Neutrophil (primary cell): Measurements from ENCODE around the gene ASIC4.

Experiments used
- H3K27ac ChIP-seq: fragments of 200-600 bp; sonication (generic); 2 replicates; pipeline ENCODE4 v1.5.1; 2016; ENCODE audit warnings: mild to moderate bottlenecking, moderate library complexity
- H3K27me3 ChIP-seq: fragments of 200-600 bp; sonication (generic); 2 replicates; pipeline ENCODE4 v1.6.0; 2016; ENCODE audit warnings: mild to moderate bottlenecking
- H3K36me3 ChIP-seq: fragments of 200-600 bp; sonication (generic); 2 replicates; pipeline ENCODE4 v1.5.1; 2017
- H3K4me1 ChIP-seq, 2 experiments: fragments of 200-600 bp in 1 of 2; sonication (generic) in 1 of 2; 1 replicate in 1 of 2; 2 replicates in 1 of 2; pipeline versions ENCODE4 v1.5.1 to v1.6.1; 2013 to 2016; ENCODE audit warnings: low read depth in 1 of 2, low read length in 1 of 2, mild to moderate bottlenecking in 1 of 2, moderate library complexity in 1 of 2; ENCODE audit not compliant: control insufficient read depth in 1 of 2, insufficient read depth in 1 of 2
- H3K4me3 ChIP-seq, 2 experiments: fragments of 200-600 bp in 1 of 2; sonication (generic) in 1 of 2; 1 replicate in 1 of 2; 2 replicates in 1 of 2; pipeline ENCODE4 v1.5.1; 2013 to 2016; ENCODE audit warnings: low read depth in 1 of 2, low read length in 1 of 2, mild to moderate bottlenecking in 1 of 2, moderate library complexity in 1 of 2
- H3K9me3 ChIP-seq: fragments of 200-600 bp; sonication (generic); 2 replicates; pipeline ENCODE4 v1.5.1; 2016
- CTCF ChIP-seq: fragments of 200-600 bp; sonication (generic); IDR thresholded peaks from 2 replicates; pipeline ENCODE4 v1.5.1; 2016; ENCODE audit warnings: antibody characterized with exemption

Gene ASIC4

GRCh38 chr2:219473511-219473910 is 40.8 kb upstream of the ASIC4 start:
- H3K36me3 ChIP-seq: no peaks in the 10 kb centered on the region
- TF ChIP-seq CTCF: no peak
- no peaks in the 10 kb centered on the region for H3K4me1 ChIP-seq
- H3K4me3 ChIP-seq: no peak overlapping the region
- H3K27me3 ChIP-seq: peaks cover 39% of the 10 kb centered on the region
- H3K9me3 ChIP-seq: no peaks in the 10 kb centered on the region
- no peak overlapping the region for H3K27ac ChIP-seq

GRCh38 chr2:219474285-219475060 is 39.8 kb upstream of the ASIC4 start:
- no peaks in the 10 kb centered on the region for H3K36me3 ChIP-seq
- H3K4me1 ChIP-seq: no peaks in the 10 kb centered on the region
- H3K4me3 ChIP-seq: no peak overlapping the region

GRCh38 chr2:219475278-219475677 is 39.0 kb upstream of the ASIC4 start:
- no peaks in the 10 kb centered on the region for H3K36me3 ChIP-seq
- no peak overlapping the region for H3K27ac ChIP-seq
- H3K27me3 ChIP-seq: peaks cover 51% of the 10 kb centered on the region
- H3K4me3 ChIP-seq: no peak overlapping the region
- TF ChIP-seq CTCF: no peak
- H3K4me1 ChIP-seq: no peaks in the 10 kb centered on the region
- H3K9me3 ChIP-seq: no peaks in the 10 kb centered on the region

More at GRCh38 chr2:219474285-219475060, 39.8 kb upstream of the ASIC4 start:
- H3K9me3 ChIP-seq: no peaks in the 10 kb centered on the region
- peaks cover 45% of the 10 kb centered on the region for H3K27me3 ChIP-seq
- no peak for TF ChIP-seq CTCF
- no peak overlapping the region for H3K27ac ChIP-seq

DNA sequence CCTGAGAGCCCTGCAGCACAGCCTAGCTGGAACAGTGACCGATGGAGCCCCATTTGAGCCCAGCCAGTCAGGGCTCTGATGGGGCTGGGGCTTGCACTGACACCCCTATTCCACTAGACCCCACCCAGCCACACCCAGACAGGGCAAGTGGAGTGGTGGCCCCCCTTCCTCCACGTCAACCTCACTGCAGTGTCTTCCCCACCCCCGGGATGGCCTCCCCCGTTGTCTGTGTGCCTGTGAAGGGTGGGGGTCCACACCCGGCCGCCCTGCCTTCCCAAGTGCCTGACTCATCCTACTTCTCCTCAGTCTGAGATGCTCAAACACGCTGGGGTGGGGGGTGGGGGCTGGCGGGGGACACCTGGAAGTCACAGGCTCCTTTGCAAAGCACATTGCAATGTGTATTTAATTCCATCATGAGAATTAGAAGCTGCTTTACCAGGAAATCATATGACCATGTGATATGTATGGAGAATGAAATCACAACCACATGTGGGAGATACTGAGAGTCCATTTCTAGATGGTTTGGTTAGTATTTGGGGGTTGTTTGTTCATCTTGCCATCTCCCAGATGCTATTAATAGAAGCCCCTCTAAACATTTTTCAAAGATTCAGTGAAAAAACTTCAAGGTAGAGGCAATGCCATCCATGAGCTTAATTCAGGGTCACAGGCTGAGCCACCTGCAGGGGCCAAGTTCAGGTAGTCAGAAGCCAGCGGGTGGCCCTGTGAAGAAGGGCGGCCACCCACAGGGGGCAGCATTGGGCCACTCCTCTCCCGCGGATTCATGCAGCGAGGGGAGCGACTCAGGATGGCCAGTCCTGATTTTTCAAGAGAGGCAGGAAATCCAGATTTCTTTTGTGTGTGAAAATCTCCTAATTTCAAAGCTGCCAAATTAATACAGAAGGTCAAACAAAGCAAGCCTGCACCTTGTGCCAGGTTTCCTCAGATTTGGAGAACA is 38.3 kb upstream of the ASIC4 start:
- H3K27me3 ChIP-seq: peaks cover 58% of the 10 kb centered on the region
- no peak overlapping the region for H3K27ac ChIP-seq
- H3K9me3 ChIP-seq: no peaks in the 10 kb centered on the region
- H3K4me3 ChIP-seq: no peak overlapping the region
- H3K36me3 ChIP-seq: no peaks in the 10 kb centered on the region
- H3K4me1 ChIP-seq: no peaks in the 10 kb centered on the region
- peak; percentile 46 for TF ChIP-seq CTCF

DNA sequence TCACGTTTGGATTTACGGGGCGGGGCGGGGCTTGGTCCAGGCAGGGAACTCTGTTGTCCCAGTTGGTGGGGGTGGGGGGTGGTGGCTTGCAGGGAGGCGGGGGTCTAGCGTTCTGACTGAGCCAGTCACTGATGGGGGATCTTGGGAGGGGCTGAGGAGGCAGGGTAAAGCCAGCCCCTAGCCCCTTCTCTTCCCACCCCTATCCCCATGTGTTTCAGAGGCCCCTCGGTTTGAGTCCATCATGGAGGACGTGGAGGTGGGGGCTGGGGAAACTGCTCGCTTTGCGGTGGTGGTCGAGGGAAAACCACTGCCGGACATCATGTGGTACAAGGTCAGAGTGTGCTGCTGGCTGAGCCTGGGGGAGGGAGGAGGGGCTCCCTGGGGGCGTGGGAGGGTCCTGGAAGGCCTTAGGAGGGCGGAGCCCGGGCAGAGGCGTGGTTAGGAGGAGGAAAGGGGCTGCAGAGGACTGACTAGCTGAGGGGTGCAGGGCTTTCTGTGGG is 37.6 kb upstream of the ASIC4 start:
- H3K27ac ChIP-seq: no peak overlapping the region
- no peaks in the 10 kb centered on the region for H3K9me3 ChIP-seq
- H3K4me1 ChIP-seq: no peaks in the 10 kb centered on the region
- H3K36me3 ChIP-seq: no peaks in the 10 kb centered on the region
- peaks cover 65% of the 10 kb centered on the region for H3K27me3 ChIP-seq
- TF ChIP-seq CTCF: no peak
- no peak overlapping the region for H3K4me3 ChIP-seq
